Myocyte (in vitro differentiated cells): ENCODE measurements around the gene MRPS2. TPM values are rescaled to one million over a fixed set of nuclear protein-coding genes. Genes with fewer than 3 reads are reported as not detected.
"Not testable (repeated sequence)": the region's sequence is repeated elsewhere in the genome, so short reads cannot be mapped to it uniquely, and the experiment has no call there.

Source experiments
- DNase-seq: peaks from one replicate; pipeline ENCODE4 v3.0.0-alpha.2; 2012; ENCODE audit warnings: low read depth
- polyA plus RNA-seq: library from polyadenylated mRNA; unstranded; fragments of >200 nt; gene quantifications from one replicate; pipeline ENCODE4 v1.2.1, GENCODE V29; 2012; ENCODE audit warnings: missing spikeins
- total RNA-seq: library from RNA; depleted of rRNA; stranded (reverse); fragments of >200 nt; gene quantifications from 2 replicates; pipeline ENCODE4 v1.2.3, GENCODE V29; 2014

The MRPS2 gene
- 28.1 and 39.2 TPM in 2 replicates for total RNA-seq
- polyA plus RNA-seq = 36.6 TPM

DNA sequence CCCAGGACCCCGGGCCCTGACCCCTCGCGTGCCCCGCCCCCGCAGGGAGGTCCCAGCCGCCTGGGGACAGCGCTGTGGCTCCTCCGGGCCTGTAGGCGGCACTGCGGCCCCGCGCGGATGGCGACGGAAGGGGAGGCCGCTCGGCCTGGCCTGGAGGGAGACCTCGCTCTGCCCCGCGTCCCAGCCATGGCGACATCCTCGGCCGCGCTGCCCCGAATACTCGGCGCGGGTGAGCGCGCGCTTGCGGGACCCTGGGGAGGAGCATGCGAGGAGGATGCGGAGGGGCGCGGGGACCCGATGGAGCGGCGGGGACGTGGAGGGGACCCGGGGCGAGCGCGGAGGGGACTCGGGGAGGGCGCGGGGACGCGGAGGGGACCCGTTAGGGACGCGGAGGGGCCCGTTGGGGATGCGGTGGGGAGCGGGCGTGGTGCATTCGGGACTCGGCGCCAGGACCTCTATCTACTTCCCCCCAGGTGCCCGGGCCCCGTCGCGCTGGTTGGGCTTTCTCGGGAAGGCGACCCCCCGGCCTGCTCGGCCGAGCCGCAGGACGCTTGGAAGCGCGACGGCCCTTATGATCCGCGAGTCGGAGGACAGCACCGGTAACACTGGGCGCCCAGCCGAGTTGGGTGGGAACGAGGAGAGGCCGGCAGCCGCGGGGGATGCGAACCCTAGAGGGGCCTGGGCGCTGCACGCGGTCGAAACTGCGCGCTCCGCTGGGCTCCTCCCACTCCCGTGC lies at the start of gene MRPS2:
TSS of gene MRPS2 (plus strand) at position 158 of the 736 bp plus-strand sequence. CDS start at position 187, 29 bp downstream.
- peak; percentile 90 for DNase-seq

DNA sequence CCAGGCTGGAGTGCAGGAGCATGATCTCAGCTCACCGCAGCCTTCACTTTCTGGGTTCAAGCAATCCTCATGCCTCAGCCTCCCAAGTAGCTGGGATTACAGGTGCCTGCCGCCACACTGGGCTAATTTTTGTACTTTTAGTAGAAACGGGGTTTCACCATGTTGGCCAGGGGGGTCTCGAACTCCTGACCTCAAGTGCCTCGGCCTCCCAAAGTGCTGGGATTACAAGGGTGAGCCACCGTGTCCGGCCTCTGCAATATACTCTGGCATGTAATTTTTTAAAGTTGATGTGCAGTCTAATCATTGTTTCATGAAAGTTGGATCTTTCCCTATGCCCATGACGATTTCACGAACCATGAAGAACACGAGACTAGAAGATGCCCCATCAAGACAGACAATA lies 49.5 kb upstream of the MRPS2 start:
- no peak for DNase-seq

DNA sequence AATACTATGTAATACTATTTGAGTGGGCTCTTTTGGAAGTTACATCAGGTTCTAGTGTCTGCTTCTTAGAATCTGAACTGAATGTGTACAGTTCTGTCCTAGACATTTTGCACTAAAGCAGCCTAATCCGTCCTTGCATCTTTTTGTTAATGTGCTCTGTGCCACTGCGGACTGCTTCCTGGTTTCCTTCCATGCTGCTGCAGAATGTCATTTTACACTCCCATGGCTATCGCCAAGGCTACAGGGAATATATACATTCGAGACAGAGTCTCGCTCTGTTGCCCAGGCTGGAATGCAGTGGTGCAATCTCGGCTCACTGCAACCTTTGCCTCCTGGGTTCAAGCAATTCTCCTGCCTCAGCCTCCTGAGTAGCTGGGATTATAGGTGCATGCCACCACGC lies 48.6 kb upstream of the MRPS2 start:
- DNase-seq = not testable (repeated sequence)

DNA sequence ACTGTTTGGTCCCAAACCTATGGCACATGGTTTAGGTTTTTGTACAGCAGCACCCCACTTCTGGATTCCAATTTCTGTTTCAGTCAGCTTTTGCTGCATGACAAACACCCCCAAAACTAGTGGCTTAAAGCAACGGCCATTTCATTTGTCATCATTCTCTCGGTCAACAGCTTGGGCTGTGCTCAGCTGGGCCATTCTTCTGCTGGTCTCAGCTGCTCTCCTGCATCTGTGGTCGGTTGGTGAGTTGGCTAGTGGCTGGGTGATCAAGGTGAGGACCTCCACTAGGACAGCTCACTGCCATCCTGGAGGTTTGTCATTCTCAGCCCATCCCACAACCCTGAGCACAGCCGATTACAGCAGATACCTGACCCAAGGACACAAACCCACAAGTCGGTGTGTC lies 45.7 kb upstream of the MRPS2 start:
- DNase-seq = no peak

DNA sequence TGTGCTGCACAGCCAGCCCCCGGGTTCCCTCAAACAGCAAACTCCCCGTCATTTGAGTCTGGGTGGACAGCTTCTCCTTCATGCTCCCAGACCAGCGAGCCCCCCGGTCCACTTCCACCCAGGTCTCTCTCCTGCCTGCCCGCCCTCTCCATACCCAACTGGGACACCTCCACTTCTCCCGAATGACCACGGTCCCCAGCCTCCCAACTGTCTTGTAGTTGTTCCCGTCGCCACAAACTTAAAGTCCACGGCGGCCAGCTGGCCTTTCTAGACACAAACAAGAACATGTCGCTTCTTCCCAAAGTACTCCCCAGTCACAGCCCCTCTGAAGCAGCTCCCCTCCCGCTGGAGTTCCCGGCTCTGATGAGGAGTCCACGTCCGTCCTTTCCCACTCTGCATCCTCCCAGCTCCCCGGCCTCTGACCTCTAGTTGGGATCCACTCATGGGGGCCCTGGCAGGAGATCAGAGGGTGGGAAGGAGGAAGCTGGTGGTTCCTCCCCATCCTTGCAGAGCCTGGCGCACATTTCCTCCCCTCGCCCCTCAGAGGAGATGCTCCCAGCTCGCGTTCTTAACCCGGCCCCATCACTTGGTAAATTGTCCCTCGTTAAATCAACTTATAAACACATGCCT lies 45.0 kb upstream of the MRPS2 start:
- DNase-seq = no peak

DNA sequence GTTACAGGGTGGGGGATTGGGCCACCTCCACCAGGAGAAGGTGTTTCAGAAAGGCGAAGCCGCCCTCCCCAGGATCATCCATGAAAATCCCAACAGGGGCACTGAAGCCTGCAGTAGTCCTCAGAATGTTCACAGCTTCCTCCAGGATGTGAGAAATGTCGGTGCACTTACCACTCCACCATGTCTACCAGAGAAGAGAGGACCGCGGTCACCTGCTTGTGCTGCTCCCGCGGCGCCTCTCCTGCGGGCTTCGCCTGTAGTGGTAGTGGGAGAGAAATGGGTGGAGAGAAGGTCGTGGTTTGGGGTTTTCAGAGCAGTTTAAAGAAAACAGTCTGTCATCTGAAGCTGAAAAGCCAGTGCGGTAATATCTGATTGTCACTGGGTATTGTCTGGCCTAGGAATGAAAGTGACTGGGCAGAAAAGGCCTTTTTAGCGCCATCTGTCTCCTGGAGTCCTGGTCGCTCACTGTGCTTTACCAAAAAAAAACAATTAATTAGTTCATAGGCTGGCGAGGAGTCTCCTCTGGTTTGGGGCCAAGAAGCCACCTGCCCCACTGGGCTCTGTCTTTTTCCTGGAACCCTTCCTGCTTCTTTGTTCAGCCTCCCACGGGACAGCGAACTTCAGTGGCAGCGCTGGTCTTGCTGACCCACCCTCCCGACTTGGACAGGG lies 43.9 kb upstream of the MRPS2 start:
- peak; percentile 47 for DNase-seq

DNA sequence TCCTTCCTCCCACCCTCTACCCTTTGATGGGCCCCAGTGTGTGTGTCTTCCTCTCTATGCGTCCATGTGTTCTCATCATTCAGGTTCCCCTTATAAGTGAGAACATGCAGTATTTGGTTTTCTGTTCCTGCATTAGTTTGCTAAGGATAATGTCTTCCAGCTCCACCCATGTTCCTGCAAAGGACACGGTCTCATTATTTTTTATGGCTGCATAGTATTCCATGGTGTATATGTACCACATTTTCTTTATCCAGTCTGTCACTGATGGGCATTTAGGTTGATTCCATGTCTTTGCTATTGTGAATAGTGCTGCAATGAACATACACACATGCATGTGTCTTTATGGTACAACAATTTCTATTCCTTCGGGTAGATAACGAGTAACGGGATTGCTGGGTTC lies 42.0 kb upstream of the MRPS2 start:
- not testable (repeated sequence) for DNase-seq

DNA sequence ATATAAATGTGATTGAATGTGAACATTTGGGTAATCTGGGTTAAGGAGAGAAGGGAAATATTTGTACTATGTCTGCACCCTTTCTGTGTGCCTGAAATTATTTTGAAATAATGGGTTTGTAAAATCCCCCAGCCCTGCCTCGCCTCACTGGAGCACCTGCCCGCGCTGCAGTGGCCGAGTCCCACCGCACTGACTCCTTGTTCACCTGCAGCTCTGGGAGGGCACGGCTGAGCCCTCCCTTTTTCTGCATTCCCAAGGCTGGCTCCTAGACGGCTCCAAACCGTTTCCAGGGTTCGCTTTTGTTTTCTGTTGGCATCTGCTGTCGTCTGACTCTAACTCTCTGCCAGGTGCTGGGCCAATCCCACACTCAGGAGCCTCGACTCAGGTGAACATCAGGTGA lies 38.5 kb upstream of the MRPS2 start:
- DNase-seq = no peak

DNA sequence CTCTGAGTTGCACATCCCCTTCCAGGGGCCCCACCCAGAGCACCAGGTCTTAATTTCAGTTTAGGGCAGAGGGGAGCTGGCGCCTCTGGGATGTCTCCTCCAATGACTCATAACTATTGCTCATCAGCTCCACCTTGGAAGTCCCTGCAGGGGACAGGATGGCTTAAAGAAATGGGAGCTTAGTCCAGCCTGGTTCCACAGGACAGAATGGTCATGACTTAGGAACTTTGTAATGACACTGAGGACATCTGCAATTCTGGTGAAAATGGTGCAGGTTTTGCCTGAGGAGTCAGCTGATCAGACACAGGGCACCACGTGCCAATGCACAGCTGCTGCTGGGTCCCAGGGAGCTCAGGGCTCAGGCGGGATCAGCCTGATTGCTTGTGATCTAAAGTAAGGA lies 37.3 kb upstream of the MRPS2 start:
- DNase-seq = peak; percentile 44

DNA sequence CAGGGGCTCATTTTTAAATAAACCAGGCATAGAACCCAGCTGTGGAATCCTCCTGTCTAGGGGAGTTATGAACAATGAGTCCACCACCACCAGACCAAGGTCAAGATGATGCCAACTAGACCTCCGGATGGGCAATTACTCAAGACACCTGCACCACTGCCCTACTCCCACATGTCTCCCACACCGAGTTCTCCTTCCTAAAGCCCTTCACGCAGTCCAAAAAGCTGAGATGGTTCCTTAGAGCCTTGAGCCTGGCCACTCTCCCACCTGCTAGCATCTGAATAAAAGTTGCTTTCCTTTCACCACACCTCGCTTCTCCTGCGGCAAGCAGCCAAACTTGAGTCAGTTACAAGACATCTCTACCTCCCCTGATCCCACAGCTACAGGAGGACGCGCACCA lies 36.3 kb upstream of the MRPS2 start:
- no peak for DNase-seq

DNA sequence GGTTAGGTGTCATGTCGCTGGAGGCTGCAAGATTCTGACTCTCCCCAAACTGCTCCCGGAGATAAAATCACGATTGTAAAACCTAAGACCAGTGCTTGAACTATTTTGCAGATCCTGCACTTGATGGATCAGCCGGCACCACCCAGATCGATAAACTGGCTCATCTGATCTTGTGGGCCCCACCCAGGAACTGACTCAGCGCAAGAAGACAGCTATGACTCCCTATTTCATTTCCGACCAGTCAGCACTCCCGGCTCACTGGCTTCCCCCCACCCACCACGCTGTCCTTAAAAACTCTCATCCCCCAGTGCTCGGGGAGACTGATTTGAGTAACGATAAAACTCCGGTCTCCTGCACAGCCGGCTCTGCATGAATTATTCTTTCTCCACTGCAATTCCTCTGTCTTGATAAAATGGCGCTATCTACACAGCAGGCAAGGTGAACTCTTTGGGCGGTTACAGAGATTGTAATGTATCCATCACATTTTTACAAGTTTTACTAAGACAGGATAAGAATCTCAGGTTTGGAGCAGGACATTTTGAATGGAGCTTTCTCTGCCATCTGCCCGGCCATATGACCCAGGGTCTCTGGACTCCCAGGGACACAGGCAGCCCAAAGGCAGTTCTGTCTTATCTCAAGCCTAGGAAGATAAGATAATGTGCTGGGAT lies 31.5 kb upstream of the MRPS2 start:
- no peak for DNase-seq

DNA sequence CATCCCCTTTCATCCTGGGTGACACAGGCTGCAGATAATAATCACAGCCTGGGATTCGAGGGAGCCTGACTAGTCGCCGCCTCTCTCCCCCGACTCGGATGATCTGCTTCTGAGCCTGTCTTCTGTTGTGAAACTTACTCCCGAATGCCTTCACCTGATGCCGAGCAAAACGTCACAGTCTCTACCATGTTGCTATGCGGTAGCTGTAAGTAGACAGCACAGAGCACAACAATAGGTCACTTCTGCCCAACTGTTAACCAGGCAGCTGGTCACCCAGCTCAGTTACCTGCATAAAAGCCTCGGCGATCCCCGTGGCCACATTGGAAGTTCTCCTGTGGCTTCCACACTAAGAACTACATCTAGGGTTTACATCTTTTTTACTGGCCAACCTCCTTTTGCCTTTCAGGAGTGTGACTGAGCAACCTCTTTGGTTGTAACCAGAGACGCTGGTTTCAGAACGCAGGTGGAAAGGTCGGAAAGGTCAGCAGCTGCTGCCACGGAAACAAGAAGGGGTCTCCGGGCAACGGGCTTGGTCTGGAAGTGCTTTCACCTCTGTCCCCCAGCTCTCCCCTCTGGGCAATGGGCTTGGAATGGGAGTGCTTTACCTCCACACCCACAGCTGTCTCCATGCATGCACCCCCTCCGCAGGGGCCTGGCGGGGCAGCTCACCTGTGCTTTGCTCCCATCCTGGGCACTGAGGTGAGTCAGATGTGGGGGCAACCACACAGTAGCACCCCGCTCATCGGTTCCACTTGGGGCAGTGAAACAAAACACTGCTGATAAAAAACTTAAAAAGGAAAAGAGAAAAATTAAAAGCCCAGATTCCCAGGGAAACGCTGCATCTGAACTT lies 28.5 kb upstream of the MRPS2 start:
- DNase-seq = peak; percentile 27

DNA sequence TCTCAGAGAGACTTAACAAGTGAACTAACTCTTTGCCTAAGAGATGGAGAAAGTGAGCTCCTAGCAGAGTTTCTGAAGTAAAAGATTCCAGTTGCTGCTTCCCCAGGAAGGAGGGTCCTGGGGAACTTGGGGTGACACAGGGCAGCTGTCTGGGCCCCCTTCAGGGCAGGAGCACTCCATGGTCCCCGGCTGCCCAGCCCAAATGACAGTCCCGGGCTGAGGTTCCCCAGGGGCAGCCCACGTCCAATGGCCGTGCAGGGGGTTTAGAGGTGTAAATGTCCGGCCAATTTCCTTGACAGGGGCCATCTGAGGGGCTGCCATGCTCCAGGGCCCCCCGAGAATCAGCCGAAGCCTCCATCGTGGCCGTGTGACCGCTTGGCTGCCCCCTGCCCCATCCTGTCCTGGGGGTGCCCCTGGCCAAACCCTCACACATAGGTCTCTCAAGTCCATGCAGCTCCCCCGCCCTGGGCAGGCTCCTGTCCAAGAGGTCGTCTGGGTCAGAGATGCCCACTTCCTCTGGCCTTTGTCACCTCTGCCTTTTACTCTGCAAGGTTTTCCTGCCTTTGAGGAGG lies 26.4 kb upstream of the MRPS2 start:
- DNase-seq = no peak

DNA sequence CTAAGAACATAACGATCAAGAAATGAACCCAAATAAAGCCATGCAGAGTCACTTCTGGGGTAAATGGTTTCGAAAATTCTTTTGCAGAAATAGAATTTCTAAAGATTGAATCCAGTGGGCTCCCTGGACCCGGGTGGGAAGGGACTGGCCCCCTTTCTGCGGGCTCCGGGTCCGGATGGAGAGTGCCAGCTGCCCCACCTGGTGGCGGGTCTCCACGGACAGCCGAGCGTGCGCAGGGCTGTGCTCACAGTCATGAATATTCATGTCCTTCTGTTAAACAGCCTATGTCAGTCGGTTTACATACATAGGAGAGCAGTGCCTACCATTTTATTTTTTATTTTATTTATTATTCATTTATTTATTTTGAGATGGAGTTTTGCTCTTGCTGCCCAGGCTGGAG lies 25.6 kb upstream of the MRPS2 start:
- no peak for DNase-seq

DNA sequence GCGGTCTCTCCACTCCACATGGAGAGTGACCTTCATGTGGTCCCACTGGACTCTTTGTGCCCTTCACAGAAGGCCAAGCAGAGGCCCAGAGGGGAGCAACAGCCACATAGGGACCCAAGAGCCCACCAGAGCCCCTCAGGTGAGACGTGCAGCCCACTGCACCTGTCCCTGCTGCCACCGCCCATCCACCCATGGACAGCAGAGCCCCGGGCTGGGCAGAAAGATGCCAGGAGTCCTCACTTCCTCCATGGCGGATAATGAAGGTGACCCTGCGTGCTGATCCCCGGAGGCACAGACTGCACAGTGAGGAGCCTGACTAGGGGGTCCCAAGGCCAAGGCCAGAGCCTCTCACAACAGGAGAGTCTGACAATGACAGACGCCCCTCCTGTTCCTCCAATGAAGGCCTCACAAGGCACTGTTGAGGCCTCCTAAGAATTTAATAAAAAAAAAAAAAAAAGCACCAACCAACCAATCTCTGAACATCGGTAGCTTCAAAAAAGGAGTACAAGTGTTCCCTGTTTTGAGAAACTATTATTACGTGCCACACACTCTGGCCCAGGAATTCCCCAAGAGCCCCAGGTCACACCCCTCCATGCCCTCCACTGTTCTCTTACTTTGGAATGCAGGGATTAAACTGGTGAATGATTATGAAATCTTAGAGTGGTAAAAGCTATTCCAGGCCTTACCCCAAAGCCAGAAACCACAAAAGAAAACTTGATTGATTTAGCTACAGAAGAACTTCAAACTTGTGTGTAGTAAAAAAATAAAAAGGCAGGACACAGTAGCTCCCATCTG lies 23.7 kb upstream of the MRPS2 start:
- peak; percentile 69 for DNase-seq

DNA sequence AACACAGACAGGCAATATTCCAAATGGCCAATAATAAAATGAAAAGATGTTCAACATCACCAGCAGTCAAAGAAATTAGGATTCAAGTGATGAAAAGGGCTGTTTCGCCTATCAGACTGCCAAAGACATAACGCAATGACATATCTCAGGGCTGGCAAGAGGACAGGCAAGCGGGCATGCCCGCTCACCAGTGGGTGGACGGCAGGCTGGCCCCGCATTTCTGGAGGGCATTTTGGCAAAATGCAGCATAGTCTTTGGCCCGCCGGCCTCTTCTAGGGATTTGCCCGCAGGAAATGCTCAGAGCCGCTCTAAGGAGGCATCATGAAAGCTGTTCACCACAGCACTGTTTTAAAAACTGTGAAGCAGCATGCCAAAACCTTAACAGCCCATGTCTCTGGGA lies 22.3 kb upstream of the MRPS2 start:
- DNase-seq = no peak

DNA sequence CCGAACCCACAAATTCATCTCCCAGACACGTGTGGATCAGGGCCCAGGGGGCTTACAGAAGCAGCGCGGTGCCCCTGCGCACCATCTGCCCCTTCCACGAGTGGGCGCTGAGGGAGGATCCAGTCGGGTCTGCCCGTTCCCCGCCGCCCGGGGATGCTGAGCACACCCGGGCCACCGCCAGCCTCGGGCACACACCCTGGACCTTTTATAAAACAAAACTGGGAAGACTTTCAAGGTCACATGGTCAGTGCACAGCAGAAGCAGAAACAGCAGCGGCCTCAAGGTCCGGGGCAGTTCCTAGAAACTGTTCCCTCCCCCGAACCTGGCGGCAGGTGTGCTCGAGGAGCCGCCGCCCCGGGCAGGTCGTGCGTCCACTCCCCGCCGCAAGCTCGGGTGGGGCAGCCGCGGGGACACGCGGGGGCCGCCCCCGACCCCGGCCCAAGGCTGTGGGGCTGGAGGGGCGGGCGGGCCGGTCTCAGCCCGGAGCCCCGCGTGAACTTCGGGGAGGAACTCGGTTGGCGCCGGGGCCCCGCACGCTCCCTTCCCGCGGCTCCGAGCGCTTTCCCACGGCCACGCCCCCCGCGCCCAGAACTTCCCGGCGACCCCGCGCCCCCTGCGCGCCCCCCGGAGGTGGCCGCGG lies 21.5 kb upstream of the MRPS2 start:
- peak; percentile 45 for DNase-seq

DNA sequence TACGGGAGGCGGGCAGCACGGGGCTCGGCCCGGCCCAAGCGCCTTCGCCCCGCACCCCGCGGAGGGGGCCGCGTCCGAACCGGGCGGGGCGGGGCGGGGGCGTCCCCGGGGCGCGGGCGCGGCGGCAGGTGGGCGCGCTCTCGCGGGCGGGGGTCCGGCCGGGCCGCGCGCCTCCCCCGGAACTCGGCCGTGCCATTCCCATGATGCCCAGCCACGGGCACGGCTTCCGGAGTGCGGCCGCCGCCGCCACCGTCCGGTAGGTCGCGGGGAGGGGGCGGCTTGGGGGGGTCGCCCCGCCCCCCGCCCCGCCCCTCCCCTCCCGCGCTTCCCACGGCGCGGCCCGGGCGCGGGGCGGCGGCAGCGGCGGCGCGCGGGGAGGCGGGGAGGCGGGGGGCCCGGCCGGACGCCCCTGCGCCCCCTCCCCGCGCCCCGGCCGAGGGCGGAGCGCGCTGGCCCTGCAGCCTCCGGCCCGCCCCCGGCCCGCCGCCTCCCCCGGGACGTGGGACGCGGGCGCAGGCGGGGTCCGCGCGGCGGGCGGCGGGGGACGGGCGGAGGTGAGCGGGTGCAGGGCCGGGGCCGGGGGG lies 20.9 kb upstream of the MRPS2 start, which contains the start of gene PPP1R26:
TSS of gene PPP1R26 (plus strand) at position 314 of the 584 bp plus-strand sequence. CDS start 4,729 bp downstream, outside the sequence.
- peak; percentile 46 for DNase-seq
